ENCODE results near the gene CATSPERD. TPM values are rescaled to one million over a fixed set of nuclear protein-coding genes. Genes with fewer than 3 reads are reported as not detected.

Gene CATSPERD
- total and polyA plus RNA-seq, 4 donors: not detected

- WGBS: 76% methylated on average over 6 of the region's 6 CpGs
- H3K36me3 ChIP-seq (ENCODE audit: control insufficient read depth in 4 of 4, insufficient read depth in 3 of 4, low read depth in 1 of 4, low read length in 3 of 4): no peaks in the 10 kb centered on the region
- TF ChIP-seq ATF3 (IDR thresholded peaks at IDR 0.05) (no peak), JUND (IDR thresholded peaks at IDR 0.05) (no peak), REST (IDR thresholded peaks at IDR 0.05) (no peak), MAX (IDR thresholded peaks at IDR 0.05) (no peak), SP1 (IDR thresholded peaks at IDR 0.05) (no peak), FOXA2 (IDR thresholded peaks at IDR 0.05) (no peak), TAF1 (conservative IDR thresholded peaks at IDR 0.05) (no peak), ZBTB33 (IDR thresholded peaks at IDR 0.05) (no peak), HNF4A (conservative IDR thresholded peaks at IDR 0.05) (no peak), RAD21 (IDR thresholded peaks at IDR 0.05) (no peak), HNF4G (IDR thresholded peaks at IDR 0.05) (no peak), YY1 (IDR thresholded peaks at IDR 0.05) (no peak), EGR1 (IDR thresholded peaks at IDR 0.05; ENCODE audit: low read depth in 2 of 2) (no peak), CTCF (IDR thresholded peaks at IDR 0.05; ENCODE audit: low read depth, low read length, missing input control) (no peak), RXRA (IDR thresholded peaks at IDR 0.05) (no peak), GABPA (IDR thresholded peaks at IDR 0.05 in 1 of 2, conservative IDR thresholded peaks at IDR 0.05 in 1 of 2) (no peak), NR2F2 (IDR thresholded peaks at IDR 0.05) (no peak)
- H3K9me3 ChIP-seq (ENCODE audit: control insufficient read depth in 4 of 4, low read length in 3 of 4): no peaks in the 10 kb centered on the region
- no peaks in the 10 kb centered on the region for H3K27me3 ChIP-seq (ENCODE audit: control insufficient read depth in 4 of 4, insufficient read depth in 4 of 4, low read length in 3 of 4)
- no peak overlapping the region for H3K4me3 ChIP-seq (ENCODE audit: low read depth in 1 of 3, low read length in 3 of 3)
- peaks cover 3 to 17% (median 8%) of the 10 kb centered on the region in 4 donors for H3K4me1 ChIP-seq (ENCODE audit: control insufficient read depth in 4 of 4, insufficient read depth in 4 of 4, low read length in 3 of 4)
- H3K9ac ChIP-seq (ENCODE audit: low read depth in 1 of 2, low read length in 2 of 2): no peak overlapping the region
- no peak overlapping the region for H3K27ac ChIP-seq (ENCODE audit: low read depth in 1 of 2, low read length in 2 of 2)
- DNase-seq (ENCODE audit: low spot score): no peak
Observed at GRCh38 chr19:5820785-5821184, 100.3 kb downstream of the CATSPERD start.

Measured in liver (tissue), 9 donors.